CD4-positive, alpha-beta memory T cell (primary cell): ENCODE results near the gene PCBP3. TPM values are rescaled to one million over a fixed set of nuclear protein-coding genes. Genes with fewer than 3 reads are reported as not detected.

Experiments used
- CTCF ChIA-PET: fragments of 350-600 bp; sonication (Branson Sonifier 250); formaldehyde crosslinking; loops from one replicate; lab custom pipeline; 2021; ENCODE audit warnings: inconsistent platforms; ENCODE audit not compliant: partially characterized antibody; lab: Charles Lee
- POLR2A ChIA-PET: fragments of 350-600 bp; sonication (Branson Sonifier 250); formaldehyde crosslinking; loops from one replicate; lab custom pipeline; 2021; ENCODE audit not compliant: partially characterized antibody; lab: Charles Lee
- DNase-seq, 5 donors: peaks; one replicate each; pipeline versions ENCODE4 v3.0.0 to v3.0.0-alpha.2; 2020 to 2022; ENCODE audit warnings: mixed read lengths in 1 of 5
- H3K27ac ChIP-seq: one replicate; pipeline ENCODE4 v1.7.0; 2013; ENCODE audit warnings: low read depth, low read length
- H3K27me3 ChIP-seq: 2 replicates; pipeline ENCODE4 v1.7.0; 2013; ENCODE audit warnings: mild to moderate bottlenecking, low read length, moderate library complexity; ENCODE audit not compliant: insufficient read depth
- H3K36me3 ChIP-seq: 2 replicates; pipeline ENCODE4 v1.7.0; 2013; ENCODE audit warnings: mild to moderate bottlenecking, low read length, moderate library complexity; ENCODE audit not compliant: insufficient read depth
- H3K4me1 ChIP-seq: 2 replicates; pipeline ENCODE4 v1.7.0; 2013; ENCODE audit warnings: mild to moderate bottlenecking, low read length, moderate library complexity; ENCODE audit not compliant: insufficient read depth
- H3K4me3 ChIP-seq, 2 donors: one replicate each; pipeline ENCODE4 v1.7.0; 2013; ENCODE audit warnings: low read length in 2 of 2, mild to moderate bottlenecking in 1 of 2
- H3K9me3 ChIP-seq, 2 donors: one replicate each; pipeline ENCODE4 v1.7.0; 2013; ENCODE audit warnings: low read length in 2 of 2, control low read depth in 1 of 2; ENCODE audit not compliant: control insufficient read depth in 1 of 2
- H3K27ac Mint-ChIP-seq, 7 donors: one replicate each; pipeline ENCODE4 v1.8.0; 2020 to 2021; ENCODE audit warnings: mixed read lengths in 7 of 7, mild to moderate bottlenecking in 6 of 7, inconsistent platforms in 3 of 7, moderate library complexity in 3 of 7
- H3K27me3 Mint-ChIP-seq, 2 donors: one replicate each; pipeline ENCODE4 v1.8.0; 2020 to 2021; ENCODE audit warnings: mixed read lengths in 2 of 2
- H3K36me3 Mint-ChIP-seq, 2 donors: one replicate each; pipeline ENCODE4 v1.8.0; 2020 to 2021; ENCODE audit warnings: mixed read lengths in 2 of 2, inconsistent platforms in 1 of 2, mild to moderate bottlenecking in 1 of 2
- H3K4me1 Mint-ChIP-seq, 4 donors: one replicate each; pipeline ENCODE4 v1.8.0; 2020 to 2021; ENCODE audit warnings: mixed read lengths in 4 of 4, mild to moderate bottlenecking in 1 of 4
- H3K4me3 Mint-ChIP-seq, 8 donors: one replicate each; pipeline ENCODE4 v1.8.0; 2020 to 2021; ENCODE audit warnings: mixed read lengths in 8 of 8, mild to moderate bottlenecking in 7 of 8, moderate library complexity in 6 of 8, inconsistent platforms in 3 of 8
- H3K9me3 Mint-ChIP-seq, 8 donors: one replicate each; pipeline ENCODE4 v1.8.0; 2020 to 2021; ENCODE audit warnings: mixed read lengths in 8 of 8, mild to moderate bottlenecking in 5 of 8, inconsistent platforms in 3 of 8, moderate library complexity in 1 of 8
- intact Hi-C: fragments of 100-400 bp; cut with micrococcal nuclease; formaldehyde crosslinking; loops from one replicate; pipeline ENCODE4 v1.15.1; 2023
- polyA plus RNA-seq, 2 donors: library from polyadenylated mRNA; unstranded; fragments of 300-500 nt; fragmentation: Illumina TruSeq; gene quantifications; one replicate each; pipeline ENCODE4 v1.2.3, GENCODE V29; 2021
- total RNA-seq, 2 experiments: library from RNA; stranded (reverse); gene quantifications; one replicate each; pipeline ENCODE4 v1.2.3, GENCODE V29; 2021

Gene PCBP3
- total and polyA plus RNA-seq, 4 experiments from 2014 or later: 0.36 to 1.6 (median 1.0) TPM

DNA sequence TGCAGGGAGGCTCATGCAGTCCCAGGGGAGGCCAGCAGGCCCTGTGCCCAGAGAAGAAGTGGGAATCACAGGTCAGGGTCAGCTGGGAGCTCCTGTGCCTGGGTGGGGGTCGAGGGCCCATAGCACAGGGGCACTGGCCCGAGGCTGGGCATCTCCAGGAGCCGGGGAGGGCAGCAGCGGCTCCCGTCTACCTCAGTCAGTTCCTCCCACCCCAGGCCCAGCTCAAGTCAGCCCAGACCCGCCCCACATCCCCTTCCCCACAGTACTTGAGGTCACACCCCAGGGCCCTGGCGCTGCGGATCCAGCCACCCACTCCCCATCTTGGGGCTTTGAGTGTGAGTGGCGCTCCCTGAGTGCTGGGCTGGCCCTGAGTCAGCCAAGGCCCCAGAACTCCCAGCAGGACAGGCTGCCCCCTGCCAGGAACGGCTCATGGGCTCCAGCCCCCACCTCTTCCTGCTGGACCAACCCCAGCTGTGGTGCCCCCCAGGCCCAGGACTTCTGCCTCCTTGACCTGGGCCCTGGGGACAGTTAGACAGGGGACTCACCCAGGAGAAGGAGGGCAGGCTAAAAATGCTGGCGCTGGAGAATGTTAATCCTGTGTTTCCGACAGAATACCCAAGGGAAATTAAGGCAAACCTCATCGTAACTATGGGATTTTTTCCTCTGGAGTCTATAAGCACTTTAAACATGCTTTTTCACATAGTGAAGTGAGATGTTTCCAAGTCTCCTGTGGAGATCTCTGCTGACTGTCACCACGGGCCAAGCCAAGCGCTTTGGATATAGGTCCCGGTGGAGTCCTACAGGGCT is 269.3 kb downstream of the PCBP3 start:
- CTCF ChIA-PET: no interaction called here

GRCh38 chr21:45913418-45913765 is 269.9 kb downstream of the PCBP3 start:
- DNase-seq: no peak
- intact Hi-C loops: no loop called here
- Histone ChIP-seq H3K36me3 (no peaks in the 10 kb centered on the region), H3K27ac (no peak overlapping the region), H3K27me3 (no peaks in the 10 kb centered on the region), H3K4me3 (no peak overlapping the region), H3K4me1 (peaks cover 15% of the 10 kb centered on the region), H3K9me3 (no peaks in the 10 kb centered on the region)
- CTCF ChIA-PET: interaction anchor here (0.9 kb wide), 1 partner anchor 10 kb away, joined by 3 read pairs; no protein-coding TSS in a partner anchor
- H3K36me3 Mint-ChIP-seq: no peaks in the 10 kb centered on the region
- H3K27ac Mint-ChIP-seq: no peak overlapping the region
- no peaks in the 10 kb centered on the region for H3K9me3 Mint-ChIP-seq
- H3K4me1 Mint-ChIP-seq: peaks cover 7 to 36% (median 19%) of the 10 kb centered on the region in 4 donors
- H3K27me3 Mint-ChIP-seq: no peaks in the 10 kb centered on the region
- POLR2A ChIA-PET: no interaction called here
- no peak overlapping the region for H3K4me3 Mint-ChIP-seq

More for the DNA sequence above, 269.3 kb downstream of the PCBP3 start:
- Mint-ChIP-seq H3K27me3 (no peaks in the 10 kb centered on the region), H3K4me1 (peaks cover 7 to 36% (median 19%) of the 10 kb centered on the region in 4 donors), H3K4me3 (no peak overlapping the region), H3K9me3 (no peaks in the 10 kb centered on the region), H3K36me3 (no peaks in the 10 kb centered on the region), H3K27ac (no peak overlapping the region)
- no peaks in the 10 kb centered on the region for H3K36me3 ChIP-seq
- H3K27ac ChIP-seq: no peak overlapping the region
- intact Hi-C loops: no loop called here
- POLR2A ChIA-PET: no interaction called here
- no peaks in the 10 kb centered on the region for H3K9me3 ChIP-seq
- no peak for DNase-seq
- H3K4me1 ChIP-seq: peaks cover 15% of the 10 kb centered on the region
- no peak overlapping the region for H3K4me3 ChIP-seq
- no peaks in the 10 kb centered on the region for H3K27me3 ChIP-seq

- Histone ChIP-seq H3K4me1 (peaks cover 15% of the 10 kb centered on the region), H3K36me3 (no peaks in the 10 kb centered on the region), H3K9me3 (no peaks in the 10 kb centered on the region), H3K27ac (no peak overlapping the region), H3K4me3 (no peak overlapping the region), H3K27me3 (no peaks in the 10 kb centered on the region)
- Mint-ChIP-seq H3K4me1 (peaks cover 7 to 36% (median 19%) of the 10 kb centered on the region in 4 donors), H3K4me3 (no peak overlapping the region), H3K27ac (no peak overlapping the region), H3K27me3 (no peaks in the 10 kb centered on the region), H3K9me3 (no peaks in the 10 kb centered on the region), H3K36me3 (no peaks in the 10 kb centered on the region)
- intact Hi-C loops: no loop called here
- no peak for DNase-seq
- ChIA-PET CTCF (interaction anchor here (0.9 to 1.2 kb wide), 2 partner anchors 9 kb away, joined by 3 read pairs; no protein-coding TSS in a partner anchor), POLR2A (interaction anchor here (1.3 kb wide), 1 partner anchor 23 kb away, joined by 3 read pairs; no protein-coding TSS in a partner anchor)
These were observed 270.4 kb downstream of the PCBP3 start for GRCh38 chr21:45913886-45914285.

DNA sequence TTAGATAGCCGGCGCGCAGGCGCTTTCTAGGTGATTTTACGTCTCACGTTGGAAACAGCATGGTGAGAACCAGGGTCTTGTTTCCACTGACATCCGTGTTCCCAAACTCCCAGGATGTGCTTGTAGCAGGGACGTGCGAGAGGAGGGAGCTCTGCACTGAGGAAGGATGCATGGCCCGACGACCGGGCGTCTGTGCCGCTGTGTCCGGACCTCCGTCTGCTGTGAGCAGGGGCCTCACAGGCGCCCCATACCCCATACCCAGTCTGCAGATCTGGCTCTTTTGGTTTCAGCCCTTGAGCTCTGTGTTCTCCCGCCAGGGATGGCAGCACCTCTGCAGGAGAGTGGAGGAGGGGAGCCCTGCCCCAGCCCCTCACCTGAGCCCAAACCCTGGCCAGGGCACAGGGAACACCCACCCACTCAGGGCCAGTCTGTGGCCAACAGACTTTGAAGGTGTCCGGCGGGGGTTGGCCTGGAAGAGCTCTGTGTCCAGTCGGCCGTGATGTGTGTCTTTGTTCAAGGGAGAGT is 270.9 kb downstream of the PCBP3 start:
- Histone ChIP-seq H3K4me3 (no peak overlapping the region), H3K9me3 (no peaks in the 10 kb centered on the region), H3K27ac (no peak overlapping the region), H3K27me3 (no peaks in the 10 kb centered on the region), H3K4me1 (peaks cover 15% of the 10 kb centered on the region), H3K36me3 (no peaks in the 10 kb centered on the region)
- no peak overlapping the region for H3K4me3 Mint-ChIP-seq
- H3K36me3 Mint-ChIP-seq: no peaks in the 10 kb centered on the region
- CTCF ChIA-PET: interaction anchor here (0.9 to 1.2 kb wide), 2 partner anchors 9 to 10 kb away, joined by 3 read pairs; no protein-coding TSS in a partner anchor
- H3K27me3 Mint-ChIP-seq: no peaks in the 10 kb centered on the region
- peaks cover 7 to 36% (median 19%) of the 10 kb centered on the region in 4 donors for H3K4me1 Mint-ChIP-seq
- POLR2A ChIA-PET: interaction anchor here (1.3 kb wide), 1 partner anchor 22 kb away, joined by 3 read pairs; no protein-coding TSS in a partner anchor
- intact Hi-C loops: no loop called here
- no peaks in the 10 kb centered on the region for H3K9me3 Mint-ChIP-seq
- no peak overlapping the region for H3K27ac Mint-ChIP-seq
- no peak for DNase-seq

DNA sequence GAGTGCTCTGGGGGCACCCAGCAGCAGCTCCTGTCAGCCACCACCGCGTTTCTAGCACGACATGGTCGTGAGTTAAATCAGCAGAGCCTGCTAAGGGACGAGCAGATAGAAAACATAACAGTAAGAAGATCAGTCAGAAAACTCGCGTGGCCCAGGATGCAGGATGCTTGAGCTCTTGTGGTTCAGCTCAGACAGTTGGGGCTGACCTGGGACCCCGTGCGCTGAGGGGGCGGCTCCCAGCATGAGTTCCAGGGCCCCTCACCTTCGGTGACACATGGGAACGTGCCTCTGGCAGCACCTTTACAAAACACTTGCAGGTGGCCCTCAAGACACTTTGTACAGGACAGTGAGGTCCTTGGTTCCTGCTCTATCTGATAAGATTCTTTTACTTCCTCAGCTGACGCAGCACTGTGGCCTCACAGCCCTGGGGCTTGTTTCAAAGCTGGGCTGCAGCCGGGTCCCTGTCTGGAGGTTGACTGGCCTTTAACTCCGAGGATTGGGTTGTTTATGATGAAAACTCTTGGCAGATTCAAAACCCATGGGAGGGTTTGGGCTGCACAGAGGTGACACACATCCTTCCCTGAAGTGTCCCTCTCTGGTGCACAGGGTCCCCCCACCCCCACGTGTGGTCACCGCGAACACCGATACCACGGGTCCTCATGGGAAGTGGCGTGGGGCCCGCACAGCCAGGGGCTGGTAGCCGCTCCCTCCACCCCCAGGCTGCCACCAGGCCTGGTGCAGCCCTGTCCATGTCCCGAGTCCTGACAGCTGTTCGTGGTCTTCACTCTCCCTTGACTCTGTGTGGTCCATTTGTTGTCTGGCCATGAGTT is 272.7 kb downstream of the PCBP3 start:
- no peak for DNase-seq
- Histone ChIP-seq H3K4me3 (no peak overlapping the region), H3K27ac (no peak overlapping the region), H3K27me3 (no peaks in the 10 kb centered on the region), H3K36me3 (no peaks in the 10 kb centered on the region), H3K4me1 (peaks cover 15% of the 10 kb centered on the region), H3K9me3 (no peaks in the 10 kb centered on the region)
- Mint-ChIP-seq H3K9me3 (no peaks in the 10 kb centered on the region), H3K4me3 (peak overlapping the region in 1 of 8 donors; percentile 52), H3K27ac (peak overlapping the region in 3 of 7 donors; percentile 9 to 55 (median 47)), H3K36me3 (no peaks in the 10 kb centered on the region), H3K4me1 (peaks cover 7 to 36% (median 19%) of the 10 kb centered on the region in 4 donors), H3K27me3 (no peaks in the 10 kb centered on the region)
- intact Hi-C loops: no loop called here
- ChIA-PET CTCF (no interaction called here), POLR2A (no interaction called here)

DNA sequence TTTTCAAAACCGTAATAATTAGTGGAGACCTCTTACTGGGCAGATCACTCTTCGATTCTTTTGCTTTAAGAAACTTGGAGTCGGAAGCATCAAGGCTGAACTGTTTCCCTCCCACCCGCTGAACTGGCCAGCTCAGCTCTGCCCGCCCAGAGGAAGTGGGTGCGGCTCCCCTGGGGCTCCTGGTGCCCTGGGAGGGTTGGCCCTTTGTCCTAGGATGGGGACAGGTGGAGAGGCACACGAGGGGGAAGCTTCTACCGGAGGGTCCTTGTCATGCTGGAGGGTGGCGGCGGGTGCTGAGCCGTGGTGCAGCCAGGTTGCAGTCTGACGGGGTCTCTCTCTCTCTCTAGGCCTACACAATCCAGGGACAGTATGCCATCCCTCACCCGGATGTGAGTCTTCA is 273.7 kb downstream of the PCBP3 start:
- Mint-ChIP-seq H3K9me3 (no peaks in the 10 kb centered on the region), H3K27ac (no peak overlapping the region), H3K27me3 (no peaks in the 10 kb centered on the region), H3K36me3 (no peaks in the 10 kb centered on the region), H3K4me1 (peaks cover 7 to 36% (median 19%) of the 10 kb centered on the region in 4 donors), H3K4me3 (peak overlapping the region in 1 of 8 donors; percentile 27)
- intact Hi-C loops: no loop called here
- POLR2A ChIA-PET: no interaction called here
- Histone ChIP-seq H3K27ac (no peak overlapping the region), H3K27me3 (no peaks in the 10 kb centered on the region), H3K4me3 (no peak overlapping the region), H3K9me3 (no peaks in the 10 kb centered on the region), H3K36me3 (no peaks in the 10 kb centered on the region), H3K4me1 (peaks cover 15% of the 10 kb centered on the region)
- no peak for DNase-seq
- CTCF ChIA-PET: no interaction called here

DNA sequence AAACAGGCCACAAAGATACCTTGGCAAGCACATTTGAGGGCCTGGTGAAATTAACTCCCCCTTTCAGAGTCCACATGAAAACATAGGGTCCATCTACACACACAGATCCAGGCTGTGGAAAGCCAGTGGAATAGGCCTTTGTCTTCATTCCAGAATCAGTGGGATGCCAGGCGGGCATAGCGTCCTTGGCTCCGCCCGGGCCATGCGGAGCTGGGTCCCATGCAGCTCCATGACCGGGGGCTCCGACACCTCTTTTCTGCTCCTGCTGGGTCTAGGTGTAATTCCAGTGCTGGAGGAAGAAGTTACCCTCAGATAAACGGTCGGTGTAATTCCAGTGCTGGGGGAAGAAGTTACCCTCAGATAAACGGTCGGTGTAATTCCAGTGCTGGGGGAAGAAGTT is 274.5 kb downstream of the PCBP3 start:
- H3K27ac Mint-ChIP-seq: no peak overlapping the region
- H3K27me3 Mint-ChIP-seq: no peaks in the 10 kb centered on the region
- Histone ChIP-seq H3K4me1 (peaks cover 20% of the 10 kb centered on the region), H3K27me3 (no peaks in the 10 kb centered on the region), H3K9me3 (no peaks in the 10 kb centered on the region), H3K27ac (no peak overlapping the region), H3K4me3 (no peak overlapping the region), H3K36me3 (no peaks in the 10 kb centered on the region)
- H3K9me3 Mint-ChIP-seq: no peaks in the 10 kb centered on the region
- POLR2A ChIA-PET: no interaction called here
- H3K4me1 Mint-ChIP-seq: peaks cover 7 to 36% (median 20%) of the 10 kb centered on the region in 4 donors
- CTCF ChIA-PET: no interaction called here
- H3K4me3 Mint-ChIP-seq: no peak overlapping the region
- intact Hi-C loops: no loop called here
- no peak for DNase-seq
- no peaks in the 10 kb centered on the region for H3K36me3 Mint-ChIP-seq
